GM20000 (cell line): ENCODE results near the gene ITGA3.
"Not testable (repeated sequence)": the region's sequence is repeated elsewhere in the genome, so short reads cannot be mapped to it uniquely, and the experiment has no call there.

Experiments used
- DNase-seq: peaks from one replicate; pipeline ENCODE4 v3.0.0; 2012; ENCODE audit warnings: low spot score
- CTCF ChIP-seq: IDR thresholded peaks from 2 replicates; pipeline ENCODE4 v1.5.1; 2012; ENCODE audit warnings: mild to moderate bottlenecking, control low read depth; ENCODE audit errors: extremely low read depth, missing control alignments

The ITGA3 gene

GRCh38 chr17:50059256-50059655 is 3.3 kb downstream of the ITGA3 start:
- no peak for TF ChIP-seq CTCF
- no peak for DNase-seq

GRCh38 chr17:50059759-50060273 is 3.9 kb downstream of the ITGA3 start:
- DNase-seq = no peak

GRCh38 chr17:50060951-50061712 is 5.2 kb downstream of the ITGA3 start:
- no peak for DNase-seq
- no peak for TF ChIP-seq CTCF

More at GRCh38 chr17:50059759-50060273, 3.9 kb downstream of the ITGA3 start:
- TF ChIP-seq CTCF = no peak

GRCh38 chr17:50061713-50062045 is 5.8 kb downstream of the ITGA3 start:
- not testable (repeated sequence) for DNase-seq

GRCh38 chr17:50062293-50063243 is 6.7 kb downstream of the ITGA3 start:
- TF ChIP-seq CTCF = no peak
- DNase-seq = no peak

- no peak for TF ChIP-seq CTCF
- DNase-seq = no peak
These were observed 7.8 kb downstream of the ITGA3 start for GRCh38 chr17:50063561-50064252.

- TF ChIP-seq CTCF = no peak
- no peak for DNase-seq
These were observed 8.5 kb downstream of the ITGA3 start for GRCh38 chr17:50064253-50065001.
